Neural cell (in vitro differentiated cells): ENCODE results near the gene SLCO2A1.

Experiments
- CTCF ChIP-seq: fragments of 450-650 bp; IDR thresholded peaks from 2 replicates; pipeline ENCODE4 v1.5.1; 2014; ENCODE audit warnings: antibody characterized with exemption, mild to moderate bottlenecking, moderate library complexity; ENCODE audit not compliant: poor library complexity, severe bottlenecking
- REST ChIP-seq: IDR thresholded peaks from 2 replicates; pipeline ENCODE4 v1.6.1; 2012; ENCODE audit warnings: borderline replicate concordance
- TAF1 ChIP-seq: IDR thresholded peaks from 2 replicates; pipeline ENCODE4 v1.6.1; 2012; ENCODE audit warnings: low read depth

GRCh38 chr3:133932009-133932408 is 97.7 kb downstream of the SLCO2A1 start:
- no peak for TF ChIP-seq REST
- TF ChIP-seq TAF1 = no peak
- TF ChIP-seq CTCF = no peak
